GM21619 (cell line): Measurements from ENCODE around the gene HUS1.
"Not testable (repeated sequence)": the region's sequence is repeated elsewhere in the genome, so short reads cannot be mapped to it uniquely, and the experiment has no call there.

Source experiments
- ATAC-seq: cut with Tn5 transposase; IDR thresholded peaks from one replicate; pipeline ENCODE4 v1.9.1; 2021; ENCODE audit not compliant: unreplicated experiment

Gene HUS1

DNA sequence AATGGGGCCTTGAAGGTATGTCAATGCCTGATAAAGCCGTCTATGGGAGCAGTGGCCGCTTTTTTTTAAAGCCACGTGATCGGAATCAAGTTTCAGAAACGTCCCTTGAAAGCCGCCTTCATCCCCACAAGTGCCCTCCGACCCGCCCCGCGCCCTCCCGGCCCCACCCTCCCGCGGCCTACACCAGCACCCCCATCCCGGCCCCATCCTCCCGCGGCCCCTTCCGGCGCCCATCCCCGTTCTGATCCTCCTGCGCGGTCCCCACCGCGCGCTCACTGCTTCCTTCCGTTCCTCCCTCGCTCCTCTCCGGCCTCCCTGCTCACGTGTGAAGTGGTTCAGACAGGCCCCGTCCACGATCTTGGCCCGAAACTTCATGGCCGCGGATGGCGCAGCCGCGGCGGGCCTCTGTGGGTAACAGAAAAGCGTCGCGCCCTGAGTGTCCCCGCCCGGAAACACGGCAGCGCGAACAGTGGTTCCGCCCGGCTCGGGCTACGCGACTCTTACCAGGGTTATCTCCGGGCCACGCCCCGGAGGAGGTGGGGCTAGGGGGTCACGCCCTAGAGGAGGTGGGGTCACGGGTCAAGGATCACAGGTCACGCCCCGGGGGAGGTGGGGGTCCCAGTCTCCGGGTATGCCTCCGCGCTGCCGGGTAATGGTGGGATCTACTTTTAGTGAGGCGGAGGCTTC, at the start of gene HUS1:
Gene HUS1 (minus strand): TSS at position 471 of the 687 bp plus-strand sequence. CDS start 96 bp downstream, at position 375.
- peak; percentile 98 for ATAC-seq

GRCh38 chr7:48028938-48029337, 49.5 kb upstream of the HUS1 start, which contains the start of gene SUN3:
Gene SUN3, minus strand, starts transcription at chr7:48029107. Its CDS starts 169 bp downstream, at chr7:48028938.
- ATAC-seq = no peak

DNA sequence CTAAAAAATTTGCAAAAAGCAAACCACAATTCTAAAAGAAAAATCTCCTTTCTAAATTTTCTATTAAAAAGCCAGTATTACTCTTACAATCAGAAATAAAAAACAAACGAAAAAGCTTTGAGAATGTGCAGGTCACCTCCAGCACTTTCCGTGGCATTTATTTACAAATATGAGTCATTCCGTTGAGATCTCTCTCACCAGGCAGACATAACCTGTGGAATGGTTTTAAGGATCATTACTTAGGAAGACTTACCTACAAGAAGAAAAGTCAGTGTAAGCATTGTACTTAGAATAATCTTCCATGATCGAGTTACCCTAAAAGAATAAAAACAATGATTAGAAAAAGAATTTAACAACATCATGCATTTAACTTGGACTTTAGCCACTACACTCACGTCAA, 46.2 kb upstream of the HUS1 start:
- no peak for ATAC-seq

- ATAC-seq = no peak
These were observed 38.3 kb upstream of the HUS1 start for GRCh38 chr7:48017674-48018073.

DNA sequence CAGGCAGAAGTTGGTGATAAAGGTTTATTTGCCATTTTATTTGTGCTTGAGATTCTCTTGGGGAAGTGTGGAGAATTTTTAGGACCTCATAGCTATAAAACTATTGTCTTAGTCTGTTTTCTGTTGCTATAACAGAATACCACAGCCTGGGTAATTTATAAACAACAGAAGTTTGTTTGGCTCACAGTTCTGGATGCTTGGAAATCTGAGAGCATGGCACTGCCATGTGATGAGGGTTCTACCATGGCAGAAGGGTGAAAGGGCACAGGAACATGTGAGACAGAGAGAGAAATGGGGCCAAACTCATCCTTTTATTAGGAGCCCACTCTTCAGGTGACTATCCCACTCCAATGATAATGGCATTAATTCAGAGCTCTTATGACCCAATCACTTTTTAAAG, 37.2 kb upstream of the HUS1 start:
- ATAC-seq = no peak

GRCh38 chr7:48011951-48012350, 32.5 kb upstream of the HUS1 start:
- ATAC-seq = no peak

- no peak for ATAC-seq
These were observed 31.9 kb upstream of the HUS1 start for GRCh38 chr7:48011323-48011722.

GRCh38 chr7:48009954-48010353, 30.5 kb upstream of the HUS1 start:
- ATAC-seq = no peak

GRCh38 chr7:48009257-48009656, 29.8 kb upstream of the HUS1 start:
- no peak for ATAC-seq

GRCh38 chr7:48006866-48007265, 27.5 kb upstream of the HUS1 start:
- ATAC-seq = no peak

GRCh38 chr7:48004638-48005037, 25.2 kb upstream of the HUS1 start:
- ATAC-seq = no peak

DNA sequence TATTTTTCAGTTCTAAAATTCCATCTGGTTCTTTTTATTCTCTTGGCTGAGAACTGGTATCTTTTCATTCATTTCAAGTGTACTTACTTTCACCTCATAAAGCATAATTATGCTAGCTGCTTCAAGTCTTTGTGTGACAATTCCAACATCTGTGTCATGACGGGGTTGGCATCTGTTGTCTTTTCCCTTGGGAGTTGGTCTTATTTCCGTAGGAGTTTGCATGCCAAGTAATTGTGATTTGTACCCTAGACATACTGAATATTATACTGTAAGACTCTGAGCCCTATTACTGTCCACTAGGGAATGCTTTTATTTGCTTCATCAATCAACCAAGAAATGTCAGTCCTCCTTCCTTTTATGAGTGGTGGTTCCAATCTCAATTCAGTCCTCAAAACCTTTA, 24.6 kb upstream of the HUS1 start:
- no peak for ATAC-seq

- ATAC-seq = not testable (repeated sequence)
These were observed 20.7 kb upstream of the HUS1 start for GRCh38 chr7:48000164-48000563.

GRCh38 chr7:47999413-47999812, 20.0 kb upstream of the HUS1 start:
- ATAC-seq = no peak

DNA sequence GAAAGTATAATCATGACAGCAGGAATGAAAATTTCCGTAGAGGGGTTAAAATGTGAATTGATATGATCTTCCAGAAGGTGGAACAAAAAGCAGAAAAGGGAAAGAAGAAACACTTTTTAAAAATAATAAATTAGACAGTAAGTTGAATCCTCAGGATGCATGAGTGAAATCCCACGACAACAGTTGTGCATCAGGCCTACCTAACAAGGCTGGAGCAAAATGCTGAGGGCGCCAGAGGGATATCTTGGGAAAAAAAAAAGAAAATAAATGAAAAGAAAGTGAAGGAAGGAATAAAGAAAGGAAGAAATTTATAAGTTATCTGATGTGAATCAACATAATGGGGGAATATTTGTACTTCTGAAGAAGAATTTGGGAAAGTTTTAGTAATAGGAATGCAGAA, 13.0 kb upstream of the HUS1 start:
- ATAC-seq = no peak

GRCh38 chr7:47991741-47992311, 12.4 kb upstream of the HUS1 start:
- ATAC-seq = peak; percentile 99

- no peak for ATAC-seq
These were observed 11.9 kb upstream of the HUS1 start for GRCh38 chr7:47991270-47991669.

DNA sequence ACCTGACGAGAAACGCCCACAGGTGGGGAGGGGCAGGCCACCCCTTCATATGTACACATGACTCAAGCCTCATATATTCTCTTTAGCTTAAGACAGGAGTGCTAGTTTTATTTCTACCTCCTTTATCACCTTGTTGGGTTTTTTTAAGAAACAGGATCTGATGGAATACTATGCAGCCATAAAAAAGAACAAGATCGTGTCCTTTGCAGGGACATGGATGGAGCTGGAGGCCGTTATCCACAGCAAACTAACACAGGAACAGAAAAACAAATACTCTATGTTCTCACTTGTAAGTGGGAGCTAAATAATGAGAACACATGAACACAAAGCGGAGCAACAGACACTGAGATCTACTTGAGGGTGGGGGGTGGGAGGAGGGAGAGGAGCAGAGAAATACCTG, 11.2 kb upstream of the HUS1 start:
- ATAC-seq = no peak

DNA sequence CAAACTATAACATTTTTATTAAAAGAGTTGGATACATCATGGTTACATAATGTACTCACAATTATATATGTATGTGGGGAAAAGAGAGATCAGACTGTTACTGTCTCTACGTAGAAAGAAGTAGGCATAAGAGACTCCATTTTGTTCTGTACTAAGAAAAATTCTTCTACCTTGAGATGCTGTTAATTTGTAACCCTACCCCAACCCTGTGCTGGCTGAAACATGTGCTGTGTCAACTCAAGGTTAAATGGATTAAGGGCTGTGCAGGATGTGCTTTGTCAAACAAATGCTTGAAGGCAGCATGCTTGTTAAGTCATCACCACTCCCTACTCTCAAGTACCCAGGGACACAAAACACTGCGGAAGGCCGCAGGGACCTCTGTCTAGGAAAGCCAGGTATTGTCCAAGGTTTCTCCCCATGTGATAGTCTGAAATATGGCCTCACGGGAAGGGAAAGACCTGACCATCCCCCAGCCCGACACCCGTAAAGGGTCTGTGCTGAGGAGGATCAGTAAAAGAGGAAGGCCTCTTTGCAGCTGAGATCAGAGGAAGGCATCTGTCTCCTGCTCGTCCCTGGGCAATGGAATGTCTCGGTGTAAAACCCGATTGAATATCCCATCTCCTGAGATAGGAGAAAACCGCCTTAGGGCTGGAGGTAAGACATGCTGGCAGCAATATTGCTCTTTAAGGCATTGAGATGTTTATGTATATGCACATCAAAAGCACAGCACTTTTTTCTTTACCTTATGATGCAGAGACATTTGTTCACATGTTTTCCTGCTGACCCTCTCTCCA, 10.4 kb upstream of the HUS1 start:
- ATAC-seq = not testable (repeated sequence)

DNA sequence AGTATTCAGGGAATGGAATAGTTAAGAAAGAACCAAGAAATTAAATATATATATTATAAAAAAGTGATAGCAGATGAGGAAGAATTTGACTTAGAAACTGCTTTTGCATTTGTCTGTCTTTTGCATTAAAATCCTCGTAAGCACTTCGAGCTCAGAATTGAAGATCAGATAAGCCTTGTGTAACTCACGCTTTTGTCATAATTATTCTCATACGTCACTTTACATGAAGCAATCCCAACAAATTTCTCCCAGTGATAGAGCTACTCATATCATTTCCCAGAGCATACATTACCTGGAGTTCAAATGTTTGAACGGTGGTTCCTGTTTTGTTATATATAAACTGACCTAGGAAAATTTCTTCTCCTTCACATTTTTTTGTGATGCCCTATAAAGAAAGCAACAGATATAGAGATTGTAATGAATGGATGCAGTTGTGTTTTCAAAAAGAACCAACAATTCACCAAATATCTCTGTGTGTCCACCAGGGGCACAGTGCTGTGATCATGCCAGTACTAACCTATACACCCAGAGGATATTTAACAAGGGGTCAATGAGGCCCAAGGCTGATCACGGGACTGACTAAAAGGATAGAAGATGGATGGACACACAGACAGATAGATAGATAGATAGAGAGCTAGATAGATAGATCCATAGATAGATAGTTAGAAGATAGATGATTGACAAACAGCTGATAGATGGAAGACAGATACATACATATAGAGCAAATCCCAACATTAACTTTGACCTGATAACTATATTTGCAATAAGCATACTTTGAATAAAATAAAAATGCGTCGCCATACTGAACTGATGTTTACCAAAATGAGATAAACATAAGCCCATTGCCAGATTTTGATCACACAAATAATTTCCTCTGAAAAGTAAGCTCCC, 9.3 kb upstream of the HUS1 start:
- ATAC-seq = no peak

GRCh38 chr7:47982610-47983009, 3.2 kb upstream of the HUS1 start:
- ATAC-seq = no peak
